GM19328 (cell line): ENCODE results near the gene NTSR1.

Experiments
- ATAC-seq: cut with Tn5 transposase; IDR thresholded peaks from one replicate; pipeline ENCODE4 v1.9.1; 2021; ENCODE audit warnings: mild to moderate bottlenecking, moderate library complexity; ENCODE audit not compliant: unreplicated experiment

The NTSR1 gene

DNA sequence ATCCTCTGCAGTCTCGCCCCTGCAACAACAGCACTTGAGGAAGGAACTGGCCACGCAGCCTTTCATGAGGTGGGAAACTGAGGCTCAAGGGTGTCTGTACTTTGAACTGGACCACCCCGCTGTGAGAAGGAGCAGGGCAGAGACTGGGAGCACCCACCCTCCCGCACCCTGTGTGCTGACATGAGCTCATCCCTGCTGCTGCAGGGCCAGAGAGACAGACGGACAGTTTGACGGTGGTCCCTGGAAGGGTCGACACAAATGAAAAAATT is 70.7 kb downstream of the NTSR1 start:
- no peak for ATAC-seq

- ATAC-seq = no peak
Observed at GRCh38 chr20:62780204-62780603, 71.6 kb downstream of the NTSR1 start.

DNA sequence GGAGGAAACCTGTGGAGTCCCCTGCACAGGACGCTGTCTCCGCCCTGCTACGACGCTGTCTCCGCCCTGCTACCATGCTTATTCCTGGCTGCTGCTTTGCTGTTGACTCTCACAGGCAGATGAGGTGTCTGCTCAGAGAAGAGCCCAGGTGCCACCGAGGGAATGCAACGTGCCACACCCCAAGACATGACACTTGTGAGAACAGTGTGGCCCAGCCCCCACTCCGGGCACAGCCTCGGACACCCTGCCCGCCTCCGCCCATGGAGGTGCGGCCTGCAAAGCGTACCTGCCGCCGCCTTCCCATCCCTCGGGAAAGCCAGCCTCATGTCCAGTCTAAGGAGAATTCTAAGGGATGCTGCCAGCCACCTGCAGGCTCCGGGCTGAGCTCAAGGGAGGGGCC is 72.1 kb downstream of the NTSR1 start:
- no peak for ATAC-seq

DNA sequence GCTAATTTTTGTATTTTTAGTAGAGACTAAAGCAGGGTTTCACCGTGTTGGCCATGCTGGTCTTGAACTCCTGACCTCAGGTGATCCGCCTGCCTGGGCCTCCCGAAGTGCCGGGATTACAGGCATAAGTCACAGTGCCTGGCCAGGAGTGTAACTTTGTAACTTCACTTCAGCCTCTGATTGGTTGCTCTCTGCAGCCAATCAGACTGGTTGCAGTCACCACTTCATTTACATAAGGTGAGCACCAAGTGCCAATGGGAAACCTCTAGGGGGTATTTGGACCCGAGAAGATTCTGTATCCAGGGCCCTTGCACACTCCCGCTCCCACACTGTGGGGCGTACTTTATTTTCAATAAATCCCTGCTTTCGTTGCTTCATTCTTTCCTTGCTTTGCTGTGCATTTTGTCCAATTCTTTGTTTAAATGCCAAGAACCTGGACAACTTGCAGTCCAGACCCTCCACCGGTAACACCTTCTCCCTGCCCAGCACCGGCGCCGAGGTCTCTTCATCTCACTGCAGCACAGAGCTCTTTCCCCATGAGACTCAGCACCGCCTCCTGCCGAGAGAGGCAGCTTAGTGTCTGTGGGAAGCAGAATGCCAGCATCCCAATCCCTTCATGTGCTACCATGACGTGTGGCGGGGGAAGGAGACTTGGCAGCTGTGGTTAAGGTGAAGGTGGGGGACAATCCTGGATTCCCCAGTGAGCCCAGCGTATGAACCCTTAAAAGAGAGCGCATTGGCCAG is 73.7 kb downstream of the NTSR1 start:
- ATAC-seq = no peak

DNA sequence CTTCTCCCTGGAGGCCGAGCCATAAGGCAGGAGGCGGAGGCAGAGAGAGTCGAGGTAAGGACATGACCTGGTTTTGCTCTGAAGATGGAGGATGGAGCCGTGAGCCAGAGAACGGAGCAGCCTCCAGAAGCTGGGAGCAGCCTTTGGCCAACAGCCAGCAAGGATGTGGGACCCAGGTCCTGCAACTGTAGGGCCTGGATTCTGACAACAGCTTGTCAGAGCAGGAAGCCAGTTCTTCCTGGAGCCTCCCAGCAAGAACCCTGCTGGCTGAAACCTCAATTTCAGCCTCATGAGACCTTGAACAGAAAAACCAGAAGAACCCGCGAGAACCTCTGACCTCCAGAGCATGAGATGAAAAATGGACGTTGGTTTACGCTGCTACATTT is 74.2 kb downstream of the NTSR1 start:
- no peak for ATAC-seq

DNA sequence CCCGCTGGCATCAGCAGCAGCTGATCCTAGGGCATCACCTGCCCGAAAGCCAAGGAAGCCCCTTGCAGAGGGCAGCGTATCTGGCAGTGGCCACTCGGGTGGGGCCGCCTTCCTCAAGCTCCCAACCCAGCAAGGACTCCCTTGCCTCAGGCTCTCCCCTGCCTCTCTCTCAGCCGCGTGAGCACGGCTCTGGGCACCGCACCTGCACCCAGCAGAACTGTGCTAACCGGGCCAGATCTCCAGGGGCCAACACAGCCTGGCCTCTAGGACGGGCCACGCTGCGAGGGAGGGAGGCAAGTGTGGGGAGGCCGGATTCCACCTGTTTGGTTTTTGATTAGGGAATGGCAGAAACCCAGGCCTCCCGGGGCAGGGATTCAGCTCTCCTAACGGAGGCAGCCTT is 75.9 kb downstream of the NTSR1 start:
- no peak for ATAC-seq

DNA sequence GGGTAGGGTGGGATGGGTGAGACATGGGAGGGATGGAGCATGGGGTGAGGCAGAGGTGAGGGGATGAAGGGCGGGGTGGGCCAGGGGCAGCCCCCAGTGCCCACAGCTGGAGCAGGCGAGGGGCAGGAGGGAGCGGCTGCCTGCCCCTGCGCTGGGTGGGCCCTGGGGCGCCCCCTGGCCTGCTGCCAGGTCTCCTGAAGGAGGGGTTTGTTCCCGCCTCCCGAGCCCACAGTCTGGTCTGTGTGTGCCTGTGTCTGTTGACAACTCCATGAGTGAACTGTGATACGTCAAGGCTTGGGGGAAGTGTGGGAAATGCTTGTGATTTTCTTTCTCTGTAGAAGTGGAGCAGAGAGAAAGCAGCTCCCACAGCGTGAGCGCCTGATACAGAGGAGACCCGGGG is 76.8 kb downstream of the NTSR1 start:
- ATAC-seq = no peak

DNA sequence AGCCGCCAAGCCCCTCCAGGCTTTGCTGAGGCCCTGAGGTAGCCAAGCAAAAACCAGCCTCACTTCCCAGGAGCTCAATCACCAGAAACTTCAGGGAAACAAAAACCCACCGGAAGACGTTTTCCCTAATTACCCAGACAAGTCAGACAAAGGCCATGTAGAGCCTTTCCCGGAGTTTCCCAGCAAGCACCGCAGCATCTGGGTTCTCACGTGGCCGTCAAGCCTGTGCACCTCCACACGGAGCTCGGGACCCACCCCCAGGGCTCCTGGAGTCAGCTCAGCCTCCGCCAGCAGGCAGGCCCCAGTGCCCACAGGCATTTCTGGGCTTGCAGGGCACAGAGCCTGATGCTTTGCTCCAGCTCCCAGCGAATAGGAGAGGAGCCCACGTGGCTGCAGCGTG is 77.5 kb downstream of the NTSR1 start:
- no peak for ATAC-seq

DNA sequence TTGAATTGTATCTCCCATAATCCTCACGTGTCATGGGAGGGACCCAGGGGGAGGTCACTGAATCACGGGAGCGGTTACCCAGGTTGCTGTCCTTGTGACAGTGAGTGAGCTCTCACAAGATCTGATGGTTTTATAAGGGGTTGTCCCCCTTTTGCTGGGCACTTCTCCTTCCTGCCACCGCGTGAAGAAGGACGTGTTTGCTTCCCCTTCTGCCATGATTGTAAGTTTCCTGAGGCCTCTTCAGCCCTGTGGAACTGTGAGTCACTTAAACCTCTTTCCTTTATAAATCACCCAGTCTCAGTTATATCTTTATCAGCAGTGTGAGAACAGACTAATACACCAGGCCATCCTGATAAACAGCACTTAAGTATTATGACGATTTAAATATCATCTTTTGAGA is 78.7 kb downstream of the NTSR1 start:
- no peak for ATAC-seq

GRCh38 chr20:62787866-62788265 is 79.2 kb downstream of the NTSR1 start:
- ATAC-seq = no peak

- ATAC-seq = no peak
Observed at GRCh38 chr20:62788607-62789006, 80.0 kb downstream of the NTSR1 start.

DNA sequence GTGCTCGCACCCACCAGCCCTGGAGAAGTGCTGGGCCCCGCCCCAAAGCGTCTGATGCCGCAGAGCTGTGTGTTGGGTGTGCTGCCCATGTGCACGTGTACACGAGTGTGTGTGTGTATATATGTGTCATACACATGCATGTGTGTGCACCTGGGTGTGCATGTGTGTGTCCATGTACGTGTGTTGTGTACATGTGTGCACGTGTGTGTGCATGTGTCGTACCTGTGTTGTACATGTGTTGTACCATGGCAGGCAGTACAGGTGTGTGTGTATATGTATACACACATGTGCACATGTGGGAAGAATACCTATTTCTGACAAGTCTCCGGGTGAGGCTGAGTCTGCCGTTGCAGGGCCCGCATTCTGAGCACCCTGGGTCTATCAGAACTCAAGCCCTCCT is 81.4 kb downstream of the NTSR1 start:
- no peak for ATAC-seq

DNA sequence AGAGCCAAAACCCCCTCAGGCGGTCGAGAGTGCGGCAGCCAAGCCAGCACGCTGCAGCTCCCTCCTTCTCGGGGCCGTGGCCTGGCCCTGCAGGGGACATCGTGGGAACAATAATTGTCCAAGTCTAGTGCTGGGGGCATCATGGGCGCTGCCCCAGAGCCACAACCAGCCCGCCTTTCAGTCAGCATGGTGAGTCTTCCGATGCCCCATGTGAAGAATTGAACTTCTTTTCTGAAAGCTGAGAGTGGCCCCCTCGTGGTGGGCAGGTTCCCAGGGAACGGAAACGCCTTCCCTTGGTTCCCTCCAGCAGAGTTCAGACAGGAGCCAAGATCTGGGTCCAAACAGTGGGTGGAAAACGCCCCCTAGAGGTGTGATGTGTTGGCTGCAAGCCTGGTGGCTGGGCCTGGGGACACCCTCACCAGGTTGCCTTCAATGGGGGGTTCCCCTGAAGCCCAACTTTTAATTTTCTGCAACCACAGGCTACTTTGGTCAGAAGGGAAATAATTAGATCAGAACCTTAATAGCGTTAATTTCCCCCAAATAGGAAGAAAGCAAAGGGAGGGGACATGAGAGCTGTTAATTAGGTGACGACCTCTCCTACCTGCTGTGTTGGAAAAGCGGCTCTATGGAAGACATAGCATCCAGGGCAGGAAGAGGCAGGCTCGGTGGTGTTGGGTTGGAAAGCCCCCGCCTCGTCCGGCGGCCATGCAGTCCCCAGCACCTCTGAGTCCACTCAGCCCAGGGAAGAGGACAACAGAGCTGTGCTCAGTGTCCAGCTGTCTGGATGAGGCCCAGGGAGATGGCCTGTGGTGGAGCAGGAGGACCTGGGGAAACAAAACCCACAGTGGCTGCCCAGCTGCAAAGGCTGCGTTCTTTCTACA is 82.9 kb downstream of the NTSR1 start:
- ATAC-seq = no peak

GRCh38 chr20:62792182-62792939 is 83.7 kb downstream of the NTSR1 start:
- ATAC-seq = no peak

- ATAC-seq = no peak
Observed at GRCh38 chr20:62792940-62793756, 84.5 kb downstream of the NTSR1 start.

DNA sequence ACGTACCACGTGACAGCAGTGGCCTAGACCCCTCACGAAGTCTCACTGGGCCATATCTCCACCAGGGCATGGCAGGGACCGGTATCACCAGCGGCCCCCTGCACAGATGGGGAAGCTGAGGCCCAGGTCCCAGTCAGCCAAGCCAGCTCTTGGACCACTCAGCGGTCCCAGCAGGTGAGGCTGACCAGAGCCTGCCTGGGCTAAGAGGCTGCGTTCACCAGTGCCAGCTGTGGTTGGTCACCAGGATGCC is 85.0 kb downstream of the NTSR1 start:
- no peak for ATAC-seq

- peak; percentile 70 for ATAC-seq
Observed at GRCh38 chr20:62794007-62794724, 85.5 kb downstream of the NTSR1 start.

DNA sequence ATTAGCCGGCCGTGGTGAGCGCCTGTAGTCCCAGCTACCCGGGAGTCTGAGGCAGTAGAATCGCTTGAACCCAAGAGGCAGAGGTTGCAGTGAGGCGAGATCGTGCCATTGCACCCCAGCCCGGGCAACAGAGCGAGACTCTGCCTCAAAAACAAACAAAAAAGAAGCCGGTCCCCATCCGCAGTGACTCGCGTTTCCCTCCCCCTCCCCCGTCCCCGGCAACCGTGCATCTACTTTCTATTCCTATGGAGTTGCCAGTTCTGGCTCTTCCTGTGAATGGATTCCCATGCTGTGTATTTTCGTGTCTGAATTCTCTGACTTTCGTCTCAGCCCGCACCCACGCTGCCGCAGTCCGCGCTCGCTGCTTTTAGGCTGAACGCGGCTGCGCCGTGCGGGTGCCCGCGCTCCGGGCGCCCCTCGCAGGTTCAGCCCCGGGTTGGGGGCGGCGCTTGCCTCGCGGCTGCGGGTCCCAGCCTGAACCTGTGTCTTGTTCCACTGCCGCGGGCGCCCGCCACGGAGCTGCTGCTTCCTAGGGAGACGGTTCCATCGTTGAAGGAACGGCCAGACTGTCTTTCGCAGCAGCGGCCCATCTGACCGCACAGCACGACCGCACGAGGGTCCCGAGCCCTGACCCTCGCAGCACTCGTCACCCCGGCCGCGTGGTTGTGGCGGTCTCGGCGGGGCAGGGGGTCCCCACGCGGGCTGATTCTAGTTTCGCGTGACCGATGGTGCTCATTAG is 86.6 kb downstream of the NTSR1 start:
- no peak for ATAC-seq

- no peak for ATAC-seq
Observed at GRCh38 chr20:62796699-62797491, 88.3 kb downstream of the NTSR1 start.
